Natural killer cell (primary cell): ENCODE data around the gene TRRAP. TPM values are rescaled to one million over a fixed set of nuclear protein-coding genes. Genes with fewer than 3 reads are reported as not detected.
A peak's percentile ranks its signal among the peaks of the same experiment; 100 is the strongest.

ENCODE experiments used
- ATAC-seq, 3 donors: fragments of 150-1000 bp in 2 of 3; fragments of 200-7000 bp in 1 of 3; cut with Tn5 transposase; 1 replicate in 1 of 3; 2 replicates in 2 of 3; pipeline ENCODE4 v1.10.0; 2021; ENCODE audit warnings: mild to moderate bottlenecking in 2 of 3, moderate library complexity in 2 of 3
- DNase-seq, 2 donors: peaks; one replicate each; pipeline versions ENCODE4 v3.0.0 to v3.0.0-alpha.2; 2013 to 2021; ENCODE audit warnings: mixed read lengths in 1 of 2
- H3K27ac ChIP-seq: one replicate; pipeline ENCODE4 v1.5.1; 2013; ENCODE audit warnings: mild to moderate bottlenecking, low read length
- H3K27me3 ChIP-seq: one replicate; pipeline ENCODE4 v1.6.1; 2013; ENCODE audit warnings: low read length; ENCODE audit not compliant: control insufficient read depth, insufficient read depth
- H3K36me3 ChIP-seq: one replicate; pipeline ENCODE4 v1.6.1; 2013; ENCODE audit warnings: low read length; ENCODE audit not compliant: control insufficient read depth, insufficient read depth
- H3K4me1 ChIP-seq: one replicate; pipeline ENCODE4 v1.6.1; 2013; ENCODE audit warnings: low read length; ENCODE audit not compliant: control insufficient read depth, insufficient read depth
- H3K4me3 ChIP-seq: one replicate; pipeline ENCODE4 v1.5.1; 2013; ENCODE audit warnings: low read length
- H3K9me3 ChIP-seq: one replicate; pipeline ENCODE4 v1.6.1; 2013; ENCODE audit warnings: low read length; ENCODE audit not compliant: control insufficient read depth, insufficient read depth
- H3K27ac Mint-ChIP-seq, 2 donors: one replicate each; pipeline ENCODE4 v1.8.0; 2022; ENCODE audit warnings: mild to moderate bottlenecking in 2 of 2, mixed read lengths in 2 of 2, moderate library complexity in 1 of 2
- H3K27me3 Mint-ChIP-seq, 2 donors: one replicate each; pipeline ENCODE4 v1.8.0; 2022; ENCODE audit warnings: low read depth in 2 of 2, mixed read lengths in 2 of 2
- H3K36me3 Mint-ChIP-seq: one replicate; pipeline ENCODE4 v1.8.0; 2022; ENCODE audit warnings: mixed read lengths
- H3K4me1 Mint-ChIP-seq, 2 donors: one replicate each; pipeline ENCODE4 v1.8.0; 2022; ENCODE audit warnings: mixed read lengths in 2 of 2
- H3K4me3 Mint-ChIP-seq: one replicate; pipeline ENCODE4 v1.8.0; 2022; ENCODE audit warnings: mild to moderate bottlenecking, moderate library complexity, mixed read lengths
- H3K9me3 Mint-ChIP-seq, 2 donors: one replicate each; pipeline ENCODE4 v1.8.0; 2022; ENCODE audit warnings: mixed read lengths in 2 of 2
- CTCF ChIP-seq: fragments of 200-600 bp; IDR thresholded peaks from one replicate; pipeline ENCODE4 v1.8.0; 2022; ENCODE audit warnings: antibody characterized with exemption
- WGBS: methylation state at CpG from one replicate; pipeline ENCODE4 v1.1.7; 2013; ENCODE audit warnings: missing lambda C conversion rate; ENCODE audit not compliant: insufficient coverage; 5-methylcytosine and 5-hydroxymethylcytosine counted together
- intact Hi-C: fragments of 100-400 bp; cut with micrococcal nuclease; formaldehyde crosslinking; loops from one replicate; pipeline ENCODE4 v1.14.2; 2022
- total RNA-seq, 4 donors: library from RNA; stranded (reverse); fragments of 120-200 nt in 1 of 4; gene quantifications; one replicate each; pipeline versions ENCODE4 v1.2.3 to v1.2.4, GENCODE V29; 2013 to 2022

The TRRAP gene
- total RNA-seq, 3 donors from 2014 or later (not counting 1 experiment from before 2014, with no cell fraction given) = 45.4 to 62.9 (median 62.4) TPM

GRCh38 chr7:98874942-98875341 lies 3.4 kb upstream of the TRRAP start:
- no peak overlapping the region for H3K27ac ChIP-seq
- H3K27ac Mint-ChIP-seq = no peak overlapping the region
- intact Hi-C loops = no loop called here
- peaks cover 26% of the 10 kb centered on the region for H3K4me1 ChIP-seq
- no peak for TF ChIP-seq CTCF
- H3K9me3 ChIP-seq = no peaks in the 10 kb centered on the region
- H3K4me1 Mint-ChIP-seq = peaks cover 9 to 15% of the 10 kb centered on the region in 2 donors
- no peak overlapping the region for H3K4me3 ChIP-seq
- ATAC-seq (no peak), DNase-seq (no peak)
- H3K27me3 ChIP-seq = peaks cover 7% of the 10 kb centered on the region
- H3K9me3 Mint-ChIP-seq = no peaks in the 10 kb centered on the region
- peaks cover 0 to 8% of the 10 kb centered on the region in 2 donors for H3K27me3 Mint-ChIP-seq
- 90% methylated on average over 1 of the region's 1 CpG for WGBS
- H3K36me3 Mint-ChIP-seq = no peaks in the 10 kb centered on the region
- H3K36me3 ChIP-seq = no peaks in the 10 kb centered on the region
- no peak overlapping the region for H3K4me3 Mint-ChIP-seq

DNA sequence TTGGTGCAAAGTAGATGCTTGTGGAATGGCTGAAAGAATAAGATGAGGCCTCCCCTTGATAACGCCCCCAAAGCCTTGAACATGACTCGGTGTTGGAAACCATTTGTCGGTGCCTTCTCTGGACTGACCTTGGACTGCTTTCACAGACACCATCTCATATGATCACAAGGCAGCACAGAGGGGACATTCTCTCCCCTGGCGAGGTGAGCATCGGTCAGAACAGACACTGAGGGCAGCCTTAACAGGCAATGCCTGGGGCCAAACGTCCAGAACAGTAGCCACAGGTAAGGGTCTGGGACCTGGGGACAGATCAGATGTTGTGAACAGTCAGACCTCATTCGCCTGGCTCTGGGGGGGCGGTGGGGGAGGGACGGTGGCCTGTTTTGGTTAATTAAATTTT lies 2.8 kb upstream of the TRRAP start:
- peaks cover 9 to 17% of the 10 kb centered on the region in 2 donors for H3K4me1 Mint-ChIP-seq
- intact Hi-C loops = no loop called here
- no peaks in the 10 kb centered on the region for H3K9me3 Mint-ChIP-seq
- Histone ChIP-seq H3K27me3 (peaks cover 7% of the 10 kb centered on the region), H3K27ac (no peak overlapping the region), H3K9me3 (no peaks in the 10 kb centered on the region), H3K4me1 (peaks cover 26% of the 10 kb centered on the region), H3K36me3 (no peaks in the 10 kb centered on the region), H3K4me3 (no peak overlapping the region)
- ATAC-seq = no peak
- no peak overlapping the region for H3K27ac Mint-ChIP-seq
- TF ChIP-seq CTCF = no peak
- DNase-seq = no peak
- no peak overlapping the region for H3K4me3 Mint-ChIP-seq
- 81% methylated on average over 9 of the region's 9 CpGs for WGBS
- H3K36me3 Mint-ChIP-seq = no peaks in the 10 kb centered on the region
- H3K27me3 Mint-ChIP-seq = peaks cover 0 to 6% of the 10 kb centered on the region in 2 donors

GRCh38 chr7:98877146-98877545 lies 1.2 kb upstream of the TRRAP start:
- H3K4me1 ChIP-seq = peaks cover 23% of the 10 kb centered on the region
- no peak for DNase-seq
- no peak for ATAC-seq
- H3K9me3 Mint-ChIP-seq = no peaks in the 10 kb centered on the region
- TF ChIP-seq CTCF = no peak
- H3K27me3 Mint-ChIP-seq = no peaks in the 10 kb centered on the region
- peak overlapping the region; percentile 80 for H3K4me3 Mint-ChIP-seq
- no peak overlapping the region for H3K4me3 ChIP-seq
- no peaks in the 10 kb centered on the region for H3K36me3 Mint-ChIP-seq
- WGBS = 93% methylated on average over 6 of the region's 6 CpGs
- peaks cover 9% of the 10 kb centered on the region for H3K36me3 ChIP-seq
- peaks cover 9 to 20% of the 10 kb centered on the region in 2 donors for H3K4me1 Mint-ChIP-seq
- no peak overlapping the region for H3K27ac ChIP-seq
- no peaks in the 10 kb centered on the region for H3K9me3 ChIP-seq
- intact Hi-C loops = no loop called here
- H3K27ac Mint-ChIP-seq = peak overlapping the region in 1 of 2 donors; percentile 91
- no peaks in the 10 kb centered on the region for H3K27me3 ChIP-seq

DNA sequence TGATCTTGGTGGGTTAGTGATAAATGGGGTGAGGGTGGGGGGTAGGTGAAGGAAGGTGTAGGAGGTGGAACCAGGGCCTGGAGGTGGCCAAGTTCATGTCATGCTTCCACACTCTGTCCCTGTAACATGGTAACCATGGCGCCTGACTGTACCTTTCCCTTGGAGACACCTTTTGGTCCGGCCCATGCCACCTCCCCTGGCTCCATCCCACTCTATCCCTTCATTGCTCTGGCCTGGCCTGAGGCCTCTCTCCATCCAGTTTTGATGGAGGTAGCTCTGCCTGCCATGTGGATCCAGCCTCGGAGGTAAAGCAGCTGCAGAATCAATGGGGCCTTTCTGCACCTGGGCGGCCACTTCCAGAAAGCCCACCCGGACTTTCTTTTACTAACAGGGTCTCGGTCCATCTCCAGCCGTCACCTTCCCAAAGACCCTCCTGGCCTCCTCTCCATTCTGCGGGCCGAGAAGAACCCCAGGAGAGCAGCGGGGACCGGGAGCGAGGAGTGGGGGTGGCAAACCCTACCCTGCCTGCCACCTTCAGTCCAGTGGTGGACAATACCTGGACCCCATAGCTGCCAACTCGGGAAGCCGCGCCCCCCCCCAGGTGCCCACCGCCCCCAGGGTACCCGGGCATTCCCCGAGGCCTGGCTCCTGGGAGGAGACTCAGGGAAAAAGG lies 504 bp upstream of the TRRAP start:
- Mint-ChIP-seq H3K27ac (peak overlapping the region; percentile 29 to 91), H3K9me3 (no peaks in the 10 kb centered on the region), H3K27me3 (no peaks in the 10 kb centered on the region), H3K4me1 (peaks cover 9 to 20% of the 10 kb centered on the region in 2 donors), H3K4me3 (peak overlapping the region; percentile 80), H3K36me3 (no peaks in the 10 kb centered on the region)
- intact Hi-C loops = no loop called here
- peak in 1 of 2 donors; percentile 13 for DNase-seq
- Histone ChIP-seq H3K36me3 (peaks cover 16% of the 10 kb centered on the region), H3K4me3 (peak overlapping the region; percentile 48), H3K9me3 (no peaks in the 10 kb centered on the region), H3K4me1 (peaks cover 23% of the 10 kb centered on the region), H3K27ac (no peak overlapping the region), H3K27me3 (no peaks in the 10 kb centered on the region)
- no peak for ATAC-seq
- WGBS = 37% methylated on average over 18 of the region's 18 CpGs
- no peak for TF ChIP-seq CTCF
